ENCODE results near the gene OTOGL.
"Not testable (repeated sequence)": the region's sequence is repeated elsewhere in the genome, so short reads cannot be mapped to it uniquely, and the experiment has no call there.

OTOGL gene

GRCh38 chr12:80186727-80187217, 87.4 kb downstream of the OTOGL start:
- no peak for DNase-seq (ENCODE audit: low read depth in 4 of 4, low spot score in 1 of 4)

GRCh38 chr12:80187660-80188090, 88.3 kb downstream of the OTOGL start:
- DNase-seq (ENCODE audit: low read depth in 4 of 4, low spot score in 1 of 4): no peak

DNA sequence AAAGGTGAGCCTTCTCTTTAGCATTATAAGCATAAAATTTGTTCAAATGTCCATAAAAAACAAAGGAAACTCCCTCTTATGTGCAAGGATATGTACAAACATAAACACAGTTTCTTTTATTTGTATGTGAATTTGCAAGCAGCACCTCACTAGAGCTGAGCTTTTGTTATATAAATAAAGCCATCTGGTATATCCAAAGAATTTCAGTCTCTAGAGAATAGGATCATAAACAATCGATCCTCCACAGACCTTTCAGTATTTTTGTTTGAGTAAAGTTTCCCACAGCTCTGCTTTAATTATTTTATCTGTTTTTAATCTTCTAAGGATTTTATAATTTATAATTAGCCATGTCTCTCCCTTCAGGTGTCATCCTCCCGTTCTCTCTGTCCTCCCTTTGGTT, 89.2 kb downstream of the OTOGL start:
- DNase-seq (ENCODE audit: low read depth in 4 of 4, low spot score in 1 of 4): no peak

GRCh38 chr12:80189241-80189640, 89.9 kb downstream of the OTOGL start:
- DNase-seq (ENCODE audit: low read depth in 4 of 4, low spot score in 1 of 4): no peak

GRCh38 chr12:80190001-80190400, 90.7 kb downstream of the OTOGL start:
- DNase-seq (ENCODE audit: low read depth in 4 of 4, low spot score in 1 of 4): no peak

GRCh38 chr12:80192087-80192486, 92.8 kb downstream of the OTOGL start:
- DNase-seq (ENCODE audit: low read depth in 4 of 4, low spot score in 1 of 4): no peak

DNA sequence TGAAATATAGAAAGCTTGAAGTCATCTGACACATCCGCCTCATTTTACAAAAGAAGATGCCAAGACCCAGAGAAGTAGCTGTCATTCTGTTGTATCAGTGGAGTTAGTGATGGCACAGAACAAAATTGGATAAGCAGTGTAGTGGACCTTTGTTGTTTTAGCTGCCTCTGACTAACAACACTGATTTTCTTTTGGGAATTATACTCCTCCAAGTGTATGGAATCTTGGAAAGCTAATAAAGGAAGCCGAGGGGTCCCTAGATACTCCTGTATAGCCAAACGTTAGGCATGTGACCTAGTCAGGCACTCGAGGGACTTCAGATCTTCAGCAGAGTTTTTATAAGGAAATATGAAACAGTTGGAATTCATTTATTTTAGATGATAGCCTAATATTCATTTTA, 94.5 kb downstream of the OTOGL start:
- no peak for DNase-seq (ENCODE audit: low read depth in 4 of 4, low spot score in 1 of 4)

GRCh38 chr12:80195074-80195726, 95.9 kb downstream of the OTOGL start:
- no peak for DNase-seq (ENCODE audit: low read depth in 4 of 4, low spot score in 1 of 4)

DNA sequence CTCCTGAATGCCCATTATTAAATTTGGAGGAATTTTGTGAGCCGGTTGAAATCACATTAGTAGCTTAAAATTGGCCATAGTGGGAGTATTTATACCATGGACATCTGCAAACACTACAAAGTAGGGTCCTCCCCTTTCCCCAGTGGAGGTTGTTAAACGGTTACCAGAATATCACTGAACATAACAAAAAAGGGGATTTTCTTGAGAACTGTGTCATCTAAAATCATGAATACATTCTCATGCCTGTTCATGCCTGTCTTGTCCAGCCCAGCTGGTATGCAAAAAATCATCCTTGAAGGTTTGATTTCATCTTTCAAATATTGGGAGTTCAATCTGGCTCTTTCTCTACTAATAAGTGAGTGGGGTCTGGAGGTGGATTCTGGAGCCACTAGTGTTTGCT, 96.4 kb downstream of the OTOGL start:
- no peak for DNase-seq (ENCODE audit: low read depth in 4 of 4, low spot score in 1 of 4)

- no peak for DNase-seq (ENCODE audit: low read depth in 4 of 4, low spot score in 1 of 4)
Measured at GRCh38 chr12:80196419-80196818, 97.1 kb downstream of the OTOGL start.

- DNase-seq (ENCODE audit: low read depth in 4 of 4, low spot score in 1 of 4): no peak
Measured at GRCh38 chr12:80198782-80199337, 99.5 kb downstream of the OTOGL start.

DNA sequence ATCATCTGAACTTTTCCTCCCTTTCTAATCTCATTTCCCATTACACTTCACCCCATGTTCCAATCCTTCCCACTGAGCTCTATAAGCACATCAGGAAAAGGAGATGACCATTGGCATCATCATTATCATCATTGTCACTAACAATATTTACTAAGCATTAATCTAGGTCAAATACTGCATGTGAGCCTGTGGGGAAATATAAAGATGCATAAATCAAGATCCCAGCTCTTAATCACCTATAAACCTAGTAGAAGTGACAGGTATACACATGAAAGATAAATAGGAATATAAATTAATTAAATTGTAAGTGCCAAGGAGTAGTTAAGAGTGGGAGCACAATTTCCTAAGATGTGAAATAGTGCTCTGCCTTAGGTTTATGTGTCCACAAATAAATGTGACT, 100.6 kb downstream of the OTOGL start:
- DNase-seq (ENCODE audit: low read depth in 4 of 4, low spot score in 1 of 4): no peak

- no peak for DNase-seq (ENCODE audit: low read depth in 4 of 4, low spot score in 1 of 4)
Measured at GRCh38 chr12:80200414-80200813, 101.1 kb downstream of the OTOGL start.

GRCh38 chr12:80201908-80202307, 102.6 kb downstream of the OTOGL start:
- no peak for DNase-seq (ENCODE audit: low read depth in 4 of 4, low spot score in 1 of 4)

DNA sequence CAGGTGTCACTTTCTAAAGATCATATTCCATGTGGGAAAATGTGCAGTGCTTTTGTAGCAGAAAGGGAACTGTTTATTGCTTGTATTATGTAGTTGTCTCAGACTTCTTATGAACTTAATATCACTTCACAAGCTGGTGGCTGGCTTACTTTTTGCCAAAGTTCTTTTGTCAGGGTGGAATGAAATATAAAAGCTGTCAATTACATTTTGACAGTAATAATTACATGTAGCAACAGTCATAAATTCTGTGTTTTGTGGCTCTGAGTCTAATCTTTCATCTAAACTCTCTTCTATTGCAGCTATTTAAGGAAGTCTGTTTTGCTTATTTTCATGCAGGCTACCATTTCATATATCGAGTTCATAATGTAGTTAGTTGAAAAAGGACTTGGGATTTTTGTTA, 106.6 kb downstream of the OTOGL start:
- DNase-seq (ENCODE audit: low read depth in 4 of 4, low spot score in 1 of 4): no peak

DNA sequence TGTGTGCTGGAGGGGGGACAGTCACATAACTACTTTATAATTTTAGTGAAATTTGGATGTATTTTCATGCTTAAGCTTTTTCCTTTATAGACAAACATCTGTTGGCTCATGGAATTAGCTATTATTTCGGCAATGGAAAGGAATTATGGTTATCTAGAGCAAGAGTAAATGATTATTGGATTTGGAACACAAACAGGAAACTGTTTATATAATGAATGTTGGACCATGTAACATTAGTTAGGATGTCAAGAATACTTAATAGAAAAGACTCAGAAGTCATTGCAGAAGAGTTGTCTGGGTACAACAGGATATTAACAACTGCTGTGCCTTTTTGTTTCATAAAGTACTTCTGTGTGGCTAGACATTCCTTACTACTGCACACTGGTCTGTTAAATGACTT, 108.7 kb downstream of the OTOGL start:
- DNase-seq (ENCODE audit: low read depth in 4 of 4, low spot score in 1 of 4): no peak

DNA sequence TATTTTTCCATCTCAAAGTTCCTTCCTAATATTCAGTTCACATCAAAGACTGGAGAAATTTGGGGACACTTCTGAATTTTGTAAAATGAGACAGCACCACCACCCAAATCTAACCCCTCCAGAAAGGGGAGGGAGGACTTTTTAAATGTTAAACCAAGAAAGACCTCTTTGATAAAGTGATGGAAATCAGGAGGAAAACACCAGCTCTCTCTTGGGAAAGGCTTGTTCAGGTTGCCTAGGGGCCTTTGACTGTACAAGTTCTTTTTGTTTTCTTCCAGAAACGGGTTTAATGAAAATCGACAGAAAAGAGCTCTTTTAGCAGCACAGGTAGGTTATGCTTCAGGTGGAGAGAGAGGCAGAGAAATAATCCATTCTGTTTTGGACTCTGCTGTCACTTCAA, 112.3 kb downstream of the OTOGL start:
- no peak for DNase-seq (ENCODE audit: low read depth in 4 of 4, low spot score in 1 of 4)

DNA sequence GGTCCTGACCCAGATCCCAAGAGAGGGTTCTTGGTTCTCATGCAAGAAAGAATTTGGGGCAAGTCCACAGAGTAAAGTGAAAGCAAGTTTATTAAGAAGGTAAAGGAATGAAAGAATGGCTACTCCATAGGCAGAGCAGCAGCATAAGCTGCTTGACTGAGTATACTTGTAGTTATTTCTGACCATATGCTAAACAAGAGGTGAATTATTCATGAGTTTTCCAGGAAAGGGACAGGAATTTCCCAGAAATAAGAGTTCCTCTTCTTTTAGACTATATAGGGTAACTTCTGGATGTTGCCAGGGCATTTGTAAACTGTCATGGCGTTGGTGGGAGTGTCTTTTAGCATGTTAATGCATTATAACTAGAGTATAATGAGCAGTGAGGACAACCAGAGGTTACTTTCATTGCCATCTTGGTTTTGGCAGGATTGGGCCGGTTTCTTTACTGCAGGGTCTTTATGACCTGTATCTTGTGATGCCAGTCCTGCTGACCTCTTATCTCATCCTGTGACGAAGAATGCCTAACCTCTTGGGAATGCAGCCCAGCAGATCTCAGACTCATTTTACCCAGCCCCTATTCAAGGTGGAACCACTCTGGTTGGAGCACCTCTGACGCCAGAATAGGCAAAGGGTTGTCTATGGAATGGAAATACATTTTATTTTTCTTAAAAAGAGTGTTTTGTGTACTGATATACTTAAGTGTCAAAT, 113.8 kb downstream of the OTOGL start:
- no peak for DNase-seq (ENCODE audit: low read depth in 4 of 4, low spot score in 1 of 4)

DNA sequence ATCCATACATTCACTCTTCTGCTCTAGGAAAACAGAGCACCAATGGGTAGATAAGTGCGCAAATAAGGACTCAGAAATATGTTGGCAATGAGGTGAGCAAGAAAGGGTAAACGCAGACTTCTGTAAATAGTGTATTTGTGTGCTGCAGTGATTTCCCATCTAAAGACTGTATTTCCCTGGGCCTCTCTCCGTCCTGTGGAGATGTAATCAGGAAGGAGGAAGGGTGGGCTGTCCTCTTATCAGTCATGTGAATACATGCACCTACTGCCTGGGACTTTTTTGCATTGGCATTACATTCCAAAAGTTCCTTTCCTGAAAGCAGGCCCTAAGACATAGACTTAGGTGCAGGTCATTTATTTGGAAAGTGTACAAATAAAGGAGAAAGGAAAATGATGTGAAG, 114.5 kb downstream of the OTOGL start:
- DNase-seq (ENCODE audit: low read depth in 4 of 4, low spot score in 1 of 4): no peak

DNA sequence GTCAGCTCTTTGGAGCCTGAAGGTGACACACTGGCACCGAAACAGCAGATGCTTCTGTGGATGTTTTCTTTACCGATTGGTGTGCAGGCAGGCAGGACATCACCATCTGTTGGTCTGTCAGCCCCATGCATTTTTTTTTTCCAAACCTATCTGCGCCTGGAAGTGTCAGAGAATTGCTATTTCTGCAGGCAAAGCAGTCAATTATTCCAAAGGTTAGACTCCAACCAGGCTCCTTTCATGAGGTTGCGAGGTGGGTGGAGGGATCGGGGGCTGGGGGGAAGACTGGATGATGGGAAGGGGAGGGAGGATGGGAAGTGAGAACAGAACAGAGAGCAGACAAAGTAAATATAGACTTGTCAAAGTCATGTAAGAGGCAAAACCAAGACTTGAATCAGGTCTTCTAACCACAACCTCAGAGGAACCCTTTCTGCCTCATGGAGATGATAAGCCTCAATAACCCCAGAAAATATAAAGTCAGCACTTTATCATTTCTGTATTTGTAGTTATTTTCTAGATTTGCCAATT, 117.7 kb downstream of the OTOGL start:
- DNase-seq (ENCODE audit: low read depth in 4 of 4, low spot score in 1 of 4): no peak

- not testable (repeated sequence) for DNase-seq (ENCODE audit: low read depth in 4 of 4, low spot score in 1 of 4)
Measured at GRCh38 chr12:80218925-80219324, 119.6 kb downstream of the OTOGL start.

DNA sequence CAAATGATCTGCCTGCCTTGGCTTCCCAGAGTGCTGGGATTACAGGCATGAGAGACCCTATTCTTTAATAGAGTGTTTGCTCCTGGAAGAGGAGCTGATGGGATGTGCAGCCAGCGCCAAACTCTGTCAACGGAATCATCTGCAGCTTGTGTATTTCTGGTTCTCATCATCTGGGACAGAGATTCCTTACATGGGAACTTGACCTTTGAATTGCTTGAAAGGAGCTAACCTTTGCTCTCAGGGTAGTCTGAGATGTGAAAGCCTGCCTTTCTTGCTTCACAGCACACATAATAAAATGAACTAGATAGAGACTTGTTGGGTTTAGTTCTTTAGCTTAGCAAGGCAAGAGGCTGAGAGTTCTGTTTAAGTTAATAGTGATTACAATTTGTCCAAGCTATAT, 120.0 kb downstream of the OTOGL start:
- no peak for DNase-seq (ENCODE audit: low read depth in 4 of 4, low spot score in 1 of 4)
